Omental fat pad (tissue), 4 donors: ENCODE measurements around the gene ZNF219. TPM values are rescaled to one million over a fixed set of nuclear protein-coding genes. Genes with fewer than 3 reads are reported as not detected.

Experiments
- ATAC-seq: fragments of 150-250 bp; one replicate; pipeline ENCODE4 v1.9.1; 2016; ENCODE audit warnings: mild to moderate bottlenecking, moderate library complexity; ENCODE audit not compliant: low FRiP score
- DNase-seq: peaks from one replicate; pipeline ENCODE4 v3.0.0-alpha.2; 2019; ENCODE audit warnings: low spot score
- CTCF ChIP-seq, 3 donors: fragments of 450-650 bp; IDR thresholded peaks; one replicate each; pipeline ENCODE4 v1.5.1; 2016 to 2017; ENCODE audit warnings: antibody characterized with exemption in 3 of 3, mild to moderate bottlenecking in 3 of 3, moderate library complexity in 2 of 3
- total RNA-seq, 4 donors: library from RNA; depleted of rRNA; stranded (reverse); fragments of >200 nt; gene quantifications; one replicate each; pipeline ENCODE4 v1.1.0, GENCODE V29; 2016

The ZNF219 gene
- total RNA-seq, result 10 to 100 TPM; 19.2 to 56.3 (median 38.1) TPM

- peak; percentile 41 for ATAC-seq
- no peak for TF ChIP-seq CTCF (IDR thresholded peaks at IDR 0.05)
Measured at GRCh38 chr14:21098076-21098891, at the start of gene ZNF219. Gene ZNF219, minus strand, starts transcription at chr14:21098655. Its CDS starts 5,064 bp downstream, at chr14:21093591.

GRCh38 chr14:21145437-21145836 lies 47.0 kb upstream of the ZNF219 start:
- no peak for DNase-seq

More at GRCh38 chr14:21098076-21098891, at the start of gene ZNF219:
- DNase-seq, result no peak

GRCh38 chr14:21142357-21142756 lies 43.9 kb upstream of the ZNF219 start:
- DNase-seq, result no peak

More at GRCh38 chr14:21145437-21145836, 47.0 kb upstream of the ZNF219 start:
- no peak for ATAC-seq
- TF ChIP-seq CTCF (IDR thresholded peaks at IDR 0.05), result no peak

GRCh38 chr14:21136024-21136423 lies 37.6 kb upstream of the ZNF219 start:
- DNase-seq (no peak), ATAC-seq (no peak)
- no peak for TF ChIP-seq CTCF (IDR thresholded peaks at IDR 0.05)

More at GRCh38 chr14:21142357-21142756, 43.9 kb upstream of the ZNF219 start:
- TF ChIP-seq CTCF (IDR thresholded peaks at IDR 0.05), result no peak
- ATAC-seq, result no peak

- ATAC-seq (no peak), DNase-seq (no peak)
- no peak for TF ChIP-seq CTCF (IDR thresholded peaks at IDR 0.05)
Measured at GRCh38 chr14:21133901-21134300, 35.4 kb upstream of the ZNF219 start.

- no peak for ATAC-seq
- DNase-seq, result no peak
- TF ChIP-seq CTCF (IDR thresholded peaks at IDR 0.05), result no peak
Measured at GRCh38 chr14:21123429-21123828, 25.0 kb upstream of the ZNF219 start.

- no peak for TF ChIP-seq CTCF (IDR thresholded peaks at IDR 0.05)
- ATAC-seq (no peak), DNase-seq (no peak)
Measured at GRCh38 chr14:21121122-21121521, 22.7 kb upstream of the ZNF219 start.
